HCT116 (cell line): Measurements from ENCODE around the gene WNT3A. TPM values are rescaled to one million over a fixed set of nuclear protein-coding genes. Genes with fewer than 3 reads are reported as not detected.

Experiments
- ATAC-seq: fragments of 200-7000 bp; cut with Tn5 transposase; 2 replicates; pipeline ENCODE4 v1.9.1; 2020; ENCODE audit warnings: mild to moderate bottlenecking, moderate library complexity
- BruUV-seq: library from RNA; stranded (reverse); fragments of 400-500 nt; replicated peaks from 2 replicates; lab custom pipeline; 2021; lab: Mats Ljungman, UMichigan
- CTCF ChIA-PET: fragments of 300-600 bp; sonication (Branson Sonifier 250); formaldehyde crosslinking; loops from one replicate; lab custom pipeline; 2021; ENCODE audit warnings: antibody characterized with exemption; lab: Charles Lee
- POLR2A ChIA-PET: fragments of 300-600, 350-600 bp; sonication (Branson Sonifier 250); formaldehyde crosslinking; loops from one replicate; lab custom pipeline; 2021; ENCODE audit warnings: antibody characterized with exemption; lab: Charles Lee
- RAD21 ChIA-PET, 2 experiments: fragments of 300-600 bp; sonication (Branson Sonifier 250); formaldehyde crosslinking; loops; one replicate each; lab custom pipeline; 2023; ENCODE audit warnings: low total read pairs in 2 of 2; ENCODE audit not compliant: uncharacterized antibody in 2 of 2, unreplicated experiment in 2 of 2, low non-redundant PET in 1 of 2; lab: Charles Lee
- DNase-seq: peaks from one replicate; pipeline ENCODE4 v3.0.0-alpha.2; 2010; ENCODE audit warnings: low read depth, low spot score
- H2AFZ ChIP-seq: fragments of 200-600 bp; shearing (Covaris generic), sonication (generic); 2 replicates; pipeline ENCODE4 v1.6.1; 2017; ENCODE audit warnings: low read depth, mixed run types, mixed read lengths, antibody characterized with exemption, low read length; ENCODE audit not compliant: poor library complexity, severe bottlenecking
- H3K27ac ChIP-seq: 2 replicates; pipeline ENCODE4 v1.5.1; 2012; ENCODE audit warnings: low read depth, low read length
- H3K27me3 ChIP-seq: fragments of 200-600 bp; sonication (generic); 2 replicates; pipeline ENCODE4 v1.6.1; 2016; ENCODE audit warnings: mixed run types, low read length, mixed read lengths; ENCODE audit not compliant: insufficient read depth
- H3K36me3 ChIP-seq, 2 experiments: fragments of 200-500 bp in 1 of 2; fragments of 200-600 bp in 1 of 2; sonication (Bioruptor generic) in 1 of 2; sonication (generic) in 1 of 2; 2 replicates each; pipeline versions ENCODE4 v1.5.1 to v1.6.1; 2014 to 2016; ENCODE audit warnings: low read length in 2 of 2, inconsistent platforms in 1 of 2, mixed read lengths in 1 of 2, mixed run types in 1 of 2; ENCODE audit not compliant: insufficient read depth in 2 of 2, control insufficient read depth in 1 of 2
- H3K4me1 ChIP-seq, 2 experiments: fragments of 200-600 bp in 1 of 2; sonication (generic) in 1 of 2; 2 replicates each; pipeline versions ENCODE4 v1.5.1 to v1.6.1; 2012 to 2017; ENCODE audit warnings: low read length in 2 of 2, inconsistent platforms in 1 of 2, mild to moderate bottlenecking in 1 of 2, mixed read lengths in 1 of 2, mixed run types in 1 of 2, moderate library complexity in 1 of 2; ENCODE audit not compliant: insufficient read depth in 2 of 2, control insufficient read depth in 1 of 2
- H3K4me2 ChIP-seq: fragments of 200-600 bp; sonication (generic); 2 replicates; pipeline ENCODE4 v1.6.1; 2017; ENCODE audit warnings: mixed run types, low read length, mixed read lengths
- H3K4me3 ChIP-seq, 2 experiments: fragments of 200-600 bp in 1 of 2; sonication (generic) in 1 of 2; replicated peaks in 1 of 2; 2 replicates each; pipeline ENCODE4 v1.5.1; 2011 to 2016; ENCODE audit warnings: low read length in 2 of 2, control low read depth in 1 of 2, low read depth in 1 of 2, mild to moderate bottlenecking in 1 of 2, mixed read lengths in 1 of 2, mixed run types in 1 of 2
- H3K79me2 ChIP-seq: fragments of 200-600 bp; sonication (generic); 2 replicates; pipeline ENCODE4 v1.6.1; 2017; ENCODE audit warnings: mild to moderate bottlenecking, mixed run types, low read length, moderate library complexity, mixed read lengths; ENCODE audit not compliant: insufficient read depth
- H3K9ac ChIP-seq: fragments of 200-600 bp; sonication (generic); 2 replicates; pipeline ENCODE4 v1.6.1; 2016; ENCODE audit warnings: low read length, mixed read lengths
- H3K9me2 ChIP-seq: fragments of 200-600 bp; sonication (generic), shearing (Covaris generic); 2 replicates; pipeline ENCODE4 v1.6.1; 2017; ENCODE audit warnings: mixed run types, mild to moderate bottlenecking, moderate library complexity; ENCODE audit not compliant: insufficient read depth
- H3K9me3 ChIP-seq, 2 experiments: fragments of 200-500 bp in 1 of 2; fragments of 200-600 bp in 1 of 2; sonication (Bioruptor generic) in 1 of 2; sonication (generic) in 1 of 2; 2 replicates each; pipeline ENCODE4 v1.6.1; 2014 to 2017; ENCODE audit warnings: low read length in 2 of 2, mixed read lengths in 2 of 2, inconsistent platforms in 1 of 2, low read depth in 1 of 2, mild to moderate bottlenecking in 1 of 2, mixed run types in 1 of 2, moderate library complexity in 1 of 2; ENCODE audit not compliant: control insufficient read depth in 1 of 2, insufficient read depth in 1 of 2
- H4K20me1 ChIP-seq: fragments of 200-600 bp; sonication (generic), shearing (Covaris generic); 2 replicates; pipeline ENCODE4 v1.6.1; 2017; ENCODE audit warnings: mixed run types, mild to moderate bottlenecking, moderate library complexity; ENCODE audit not compliant: insufficient read depth
- ATF3 ChIP-seq: IDR thresholded peaks from 2 replicates; pipeline ENCODE4 v1.6.1; 2012
- CEBPB ChIP-seq: IDR thresholded peaks from 2 replicates; pipeline ENCODE4 v1.6.1; 2012; ENCODE audit warnings: low read depth
- EGR1 ChIP-seq: IDR thresholded peaks from 2 replicates; pipeline ENCODE4 v1.6.1; 2012; ENCODE audit warnings: low read depth
- EZH2phosphoT487 ChIP-seq: fragments of 200-600 bp; IDR thresholded peaks from 2 replicates; pipeline ENCODE4 v1.6.1; 2018; ENCODE audit warnings: antibody characterized with exemption, borderline replicate concordance
- JUND ChIP-seq: IDR thresholded peaks from 2 replicates; pipeline ENCODE4 v1.6.1; 2012
- POLR2A ChIP-seq: IDR thresholded peaks from 2 replicates; pipeline ENCODE4 v1.7.0; 2011; ENCODE audit warnings: borderline replicate concordance; ENCODE audit not compliant: insufficient read depth, insufficient read length; ENCODE audit errors: extremely low read depth
- REST ChIP-seq: IDR thresholded peaks from 2 replicates; pipeline ENCODE4 v1.6.1; 2012; ENCODE audit warnings: low read depth
- SIN3A ChIP-seq: IDR thresholded peaks from 2 replicates; pipeline ENCODE4 v1.6.1; 2012; ENCODE audit warnings: low read depth
- SP1 ChIP-seq: IDR thresholded peaks from 2 replicates; pipeline ENCODE4 v1.6.1; 2012; ENCODE audit warnings: low read depth
- SRF ChIP-seq: IDR thresholded peaks from 2 replicates; pipeline ENCODE4 v1.6.1; 2012; ENCODE audit warnings: low read depth
- TCF7L2 ChIP-seq: IDR thresholded peaks from 2 replicates; pipeline ENCODE4 v1.7.0; 2011; ENCODE audit warnings: borderline replicate concordance, inconsistent platforms; ENCODE audit not compliant: insufficient read depth, insufficient read length; ENCODE audit errors: extremely low read depth
- YY1 ChIP-seq: IDR thresholded peaks from 2 replicates; pipeline ENCODE4 v1.6.1; 2011; ENCODE audit warnings: low read length, low read depth, moderate library complexity, mild to moderate bottlenecking; ENCODE audit not compliant: insufficient replicate concordance; ENCODE audit errors: extremely low read depth
- ZNF274 ChIP-seq: fragments of 200-500 bp; sonication (Bioruptor generic); IDR thresholded peaks from 2 replicates; pipeline ENCODE4 v1.6.1; 2014; ENCODE audit warnings: mild to moderate bottlenecking, low read depth, low read length, inconsistent platforms
- intact Hi-C: fragments of 100-400 bp; cut with micrococcal nuclease; formaldehyde crosslinking; loops from 2 replicates; pipeline ENCODE4 v1.10.0; 2022
- total RNA-seq: library from RNA; stranded (reverse); gene quantifications from one replicate; pipeline ENCODE4 v1.2.1, GENCODE V29; 2021; ENCODE audit not compliant: unreplicated experiment

The WNT3A gene
- total RNA-seq, 1 experiment from 2014 or later: 3.7 TPM

GRCh38 chr1:228011721-228012311 lies 5.0 kb downstream of the WNT3A start:
- POLR2A ChIA-PET: no interaction called here
- no peaks in the 10 kb centered on the region for H3K36me3 ChIP-seq
- CTCF ChIA-PET: no interaction called here
- no peak overlapping the region for H3K9ac ChIP-seq
- no peak overlapping the region for H2AFZ ChIP-seq
- no peaks in the 10 kb centered on the region for H3K9me3 ChIP-seq
- no peak for DNase-seq
- no TSS peak for BruUV-seq
- H3K4me2 ChIP-seq: no peak overlapping the region
- H4K20me1 ChIP-seq: no peaks in the 10 kb centered on the region
- RAD21 ChIA-PET: no interaction called here
- no peak for ATAC-seq
- TF ChIP-seq POLR2A: no peak
- TF ChIP-seq SIN3A: no peak
- no peak for TF ChIP-seq JUND
- no peak for TF ChIP-seq CEBPB
- TF ChIP-seq ZNF274: no peak
- no peak for TF ChIP-seq SP1
- TF ChIP-seq SRF: no peak
- TF ChIP-seq TCF7L2: no peak
- no peak for TF ChIP-seq EZH2phosphoT487
- no peak for TF ChIP-seq ATF3
- TF ChIP-seq EGR1: no peak
- TF ChIP-seq REST: no peak
- TF ChIP-seq YY1: no peak
- intact Hi-C loops: no loop called here
- no peak overlapping the region for H3K27ac ChIP-seq
- no peaks in the 10 kb centered on the region for H3K9me2 ChIP-seq
- no peaks in the 10 kb centered on the region for H3K79me2 ChIP-seq
- H3K27me3 ChIP-seq: no peaks in the 10 kb centered on the region
- H3K4me1 ChIP-seq: peaks cover 0 to 10% of the 10 kb centered on the region in 2 experiments; a peak in 1 of 4 replicates
- no peak overlapping the region for H3K4me3 ChIP-seq
